Stimulated activated CD8-positive, alpha-beta memory T cell treated with anti-CD3 and anti-CD28 coated beads, Interleukin-12 subunit alpha, Interleukin-12 subunit beta, amount 100 ng/mL, for 1 hour (primary cell): ENCODE results near the gene ELN.
"Not testable (repeated sequence)": the region's sequence is repeated elsewhere in the genome, so short reads cannot be mapped to it uniquely, and the experiment has no call there.

Source experiments
- DNase-seq: peaks from one replicate; pipeline ENCODE4 v3.0.0-alpha.2; 2020; ENCODE audit warnings: low read depth

The ELN gene

DNA sequence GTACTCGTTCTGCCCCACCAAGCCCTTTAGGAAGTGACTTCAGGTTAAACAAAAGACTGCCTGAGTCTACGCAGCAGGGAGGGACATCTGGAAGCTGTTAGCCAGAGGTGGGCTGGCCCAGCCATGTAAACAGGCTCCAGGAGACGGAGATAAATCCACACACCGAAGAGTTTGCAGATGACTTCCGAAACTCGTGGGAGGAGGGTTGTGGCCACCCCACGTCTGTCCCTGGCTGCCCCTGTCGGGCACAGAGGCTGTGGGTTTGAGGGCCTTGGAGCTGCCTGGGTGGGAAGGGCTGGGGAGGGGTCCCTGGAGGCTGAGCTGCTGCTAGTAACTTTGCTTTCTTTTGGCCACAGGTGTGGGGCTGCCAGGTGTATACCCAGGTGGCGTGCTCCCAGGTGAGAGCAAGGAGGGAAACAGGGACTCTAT is 15.6 kb downstream of the ELN start:
- DNase-seq = no peak

- DNase-seq = no peak
Measured at GRCh38 chr7:74044366-74045350, 16.7 kb downstream of the ELN start.

- not testable (repeated sequence) for DNase-seq
Measured at GRCh38 chr7:74046581-74046980, 18.6 kb downstream of the ELN start.

DNA sequence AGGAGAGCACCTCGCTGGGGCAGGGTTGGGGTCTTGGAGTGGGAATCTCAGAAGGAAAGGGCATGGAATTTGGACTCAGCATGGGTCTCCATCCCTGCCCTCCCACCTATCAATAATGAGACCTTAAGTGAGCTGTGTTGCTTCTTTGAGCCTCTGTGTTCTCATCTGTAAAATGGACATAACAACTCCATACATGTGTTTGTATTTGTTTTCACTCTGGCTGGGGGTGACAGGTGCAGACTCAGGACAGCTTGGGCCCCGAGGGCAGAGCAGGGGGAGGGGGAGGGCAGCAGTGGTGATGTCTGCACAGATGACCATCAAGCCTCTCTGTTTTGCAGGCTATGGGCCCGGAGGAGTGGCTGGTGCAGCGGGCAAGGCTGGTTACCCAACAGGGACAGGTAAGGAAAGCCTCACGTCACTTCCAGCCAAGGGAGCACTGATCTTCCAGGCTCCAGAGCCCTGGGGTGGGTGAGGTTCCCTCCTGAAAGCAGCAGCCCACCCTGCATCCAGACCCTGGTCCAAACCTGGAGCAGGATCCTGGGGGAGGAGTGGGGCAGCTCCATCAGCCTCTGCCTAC is 19.9 kb downstream of the ELN start:
- DNase-seq = no peak

DNA sequence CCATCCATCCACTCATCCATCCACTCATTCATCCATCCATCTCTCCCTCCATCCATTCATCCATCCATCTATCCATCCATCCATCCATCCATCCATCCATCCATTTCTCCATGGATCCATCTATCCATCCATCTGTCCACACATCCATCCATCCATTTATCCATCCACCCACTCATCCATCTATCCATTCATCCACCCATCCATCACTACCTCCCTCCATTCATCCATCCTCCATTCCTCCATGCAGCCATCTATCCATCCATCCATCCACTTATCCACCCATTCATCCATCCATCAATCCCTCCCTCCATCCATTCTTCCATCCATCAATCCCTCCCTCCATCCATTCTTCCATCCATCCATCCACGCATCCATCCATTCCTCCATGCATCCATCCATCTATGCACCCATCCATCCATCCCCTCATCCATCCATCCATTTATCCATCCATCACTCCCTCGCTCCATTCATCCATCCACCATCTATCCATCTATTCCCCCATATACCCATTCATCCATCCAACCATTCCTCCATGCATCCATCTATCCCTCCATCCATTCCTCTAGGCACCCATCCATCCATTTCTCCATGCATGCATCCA is 21.1 kb downstream of the ELN start:
- DNase-seq = no peak

DNA sequence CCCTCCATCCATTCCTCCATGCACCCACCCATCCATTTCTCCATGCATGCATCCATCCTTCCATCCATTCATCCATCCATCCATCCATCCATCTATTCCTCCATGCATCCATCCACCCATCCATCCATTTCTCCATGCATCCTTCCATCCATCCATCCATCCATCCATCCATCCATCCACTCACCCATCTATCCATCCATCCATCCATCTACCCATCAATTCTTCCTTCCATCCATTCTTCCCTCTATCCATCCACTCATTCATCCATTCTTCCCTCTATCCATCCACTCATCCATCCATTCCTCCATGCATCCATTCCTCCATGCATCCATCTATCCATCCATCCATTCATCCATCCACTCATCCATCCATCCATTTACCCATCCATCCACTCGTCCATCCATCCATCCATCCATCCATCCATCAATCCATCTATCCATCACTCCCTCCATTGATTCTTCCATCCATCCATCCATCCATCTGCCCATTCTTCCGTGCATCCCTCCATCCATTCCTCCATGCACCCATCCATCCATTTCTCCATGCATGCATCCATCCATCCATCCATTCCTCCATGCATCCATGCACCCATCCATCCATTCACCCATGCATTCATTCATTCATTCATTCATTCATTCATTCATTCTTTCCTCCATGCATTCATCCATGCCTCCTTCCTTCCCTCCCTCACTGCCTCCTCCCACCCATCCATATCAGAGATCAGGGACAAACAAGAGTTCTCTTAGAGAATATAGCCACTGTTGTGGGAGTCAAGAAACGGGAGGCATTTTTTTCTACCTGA is 22.2 kb downstream of the ELN start:
- DNase-seq = no peak

- DNase-seq = no peak
Measured at GRCh38 chr7:74051193-74051592, 23.2 kb downstream of the ELN start.

DNA sequence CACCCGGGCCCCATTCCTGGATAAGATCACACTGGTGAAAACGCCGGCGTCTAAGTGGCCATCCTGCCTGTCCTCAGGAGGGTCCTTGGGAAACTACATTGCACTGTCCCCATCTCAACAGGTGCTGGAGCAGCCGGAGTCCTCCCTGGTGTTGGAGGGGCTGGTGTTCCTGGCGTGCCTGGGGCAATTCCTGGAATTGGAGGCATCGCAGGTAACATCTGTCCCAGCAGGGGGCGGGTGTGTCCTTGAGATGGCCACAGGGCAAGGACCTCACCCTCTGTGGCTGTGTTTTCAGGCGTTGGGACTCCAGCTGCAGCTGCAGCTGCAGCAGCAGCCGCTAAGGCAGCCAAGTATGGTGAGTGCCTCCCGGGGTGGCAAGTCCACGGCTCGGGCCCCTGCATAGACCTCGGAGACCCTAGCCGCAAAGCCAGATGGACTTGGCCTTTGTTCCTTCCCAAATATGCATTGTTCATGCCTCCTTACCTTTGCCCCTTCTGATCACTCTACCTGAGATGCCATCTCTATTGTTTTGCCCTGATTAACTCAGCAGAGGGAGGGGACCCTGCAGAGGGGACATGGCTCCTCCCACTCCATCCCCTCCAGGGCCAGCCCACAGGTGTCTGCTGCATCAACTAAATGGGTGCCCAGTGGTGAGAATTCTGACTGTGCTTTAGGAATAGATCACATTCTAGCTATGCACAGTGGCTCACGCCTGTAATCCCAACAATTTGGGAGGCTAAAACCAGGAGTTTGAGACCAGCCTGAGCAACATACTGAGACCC is 23.8 kb downstream of the ELN start:
- no peak for DNase-seq

GRCh38 chr7:74052628-74053027 is 24.7 kb downstream of the ELN start:
- no peak for DNase-seq

DNA sequence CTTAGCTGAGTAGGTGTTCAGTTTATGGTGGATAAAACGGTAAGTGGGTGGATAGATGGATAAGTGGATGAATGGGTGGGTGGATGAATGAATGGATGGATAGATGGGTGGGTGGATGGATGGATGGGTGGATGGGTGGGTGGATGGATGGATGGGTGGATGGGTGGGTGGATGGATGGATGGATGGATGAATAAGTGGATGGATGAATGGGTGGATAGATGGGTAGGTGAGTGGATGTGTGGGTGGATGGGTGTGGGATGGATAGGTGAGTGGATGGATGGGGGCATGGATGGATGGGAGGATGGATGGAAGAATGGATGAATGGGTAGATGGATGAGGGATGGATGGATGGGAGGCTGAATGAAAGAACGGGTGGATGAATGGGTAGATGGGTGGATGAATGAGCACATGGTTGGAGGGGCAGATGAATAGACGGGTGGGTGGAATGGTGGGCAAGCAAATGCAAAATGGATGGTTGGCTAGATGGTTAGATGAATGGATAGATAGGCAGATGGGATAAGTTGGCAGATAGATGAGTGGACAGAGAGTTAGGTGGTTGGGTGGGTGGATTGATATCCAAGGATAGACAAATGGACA is 25.7 kb downstream of the ELN start:
- no peak for DNase-seq

GRCh38 chr7:74056096-74056915 is 28.3 kb downstream of the ELN start:
- no peak for DNase-seq

GRCh38 chr7:74057216-74057925 is 29.4 kb downstream of the ELN start:
- no peak for DNase-seq

DNA sequence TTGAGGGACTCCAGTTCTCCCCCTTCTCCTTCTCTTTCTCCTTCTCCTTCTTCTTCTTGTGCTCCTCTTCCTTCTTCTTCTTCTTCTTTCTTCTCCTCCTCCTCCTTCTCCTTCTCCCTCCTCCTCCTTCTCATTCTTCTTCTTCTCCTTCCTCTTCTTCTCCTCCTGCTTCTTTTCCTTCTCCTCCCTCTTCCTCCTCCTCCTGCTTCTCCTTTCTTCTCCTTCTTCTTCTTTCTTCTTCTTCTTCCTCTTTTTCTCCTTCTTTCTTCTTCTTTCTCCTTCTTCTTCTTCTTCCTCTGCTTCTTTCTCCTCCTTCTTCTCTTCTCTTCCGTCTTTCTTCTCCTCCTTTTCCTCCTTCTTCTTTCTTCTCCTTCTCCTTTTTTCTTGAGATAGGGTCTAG is 30.0 kb downstream of the ELN start:
- no peak for DNase-seq

GRCh38 chr7:74058486-74058885 is 30.5 kb downstream of the ELN start:
- DNase-seq = no peak

DNA sequence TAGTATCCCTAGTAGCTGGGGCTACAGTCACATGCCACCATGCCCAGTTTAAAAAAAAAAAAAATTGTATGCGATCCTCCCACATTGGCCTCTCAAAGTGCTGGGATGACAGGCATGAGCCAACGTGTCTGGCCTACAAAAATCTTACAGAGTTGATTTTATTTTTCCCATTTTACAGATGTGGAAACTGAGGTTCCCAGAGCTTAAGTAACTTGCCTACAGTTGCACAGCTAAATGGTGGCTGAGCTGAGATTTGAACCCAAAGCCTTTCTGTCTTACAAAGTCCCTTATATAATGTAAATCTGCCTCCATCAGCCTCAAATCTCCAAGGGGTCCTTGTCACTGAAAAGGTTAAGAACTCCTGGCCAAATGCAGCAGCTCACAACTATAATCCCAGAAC is 31.1 kb downstream of the ELN start:
- DNase-seq = no peak

DNA sequence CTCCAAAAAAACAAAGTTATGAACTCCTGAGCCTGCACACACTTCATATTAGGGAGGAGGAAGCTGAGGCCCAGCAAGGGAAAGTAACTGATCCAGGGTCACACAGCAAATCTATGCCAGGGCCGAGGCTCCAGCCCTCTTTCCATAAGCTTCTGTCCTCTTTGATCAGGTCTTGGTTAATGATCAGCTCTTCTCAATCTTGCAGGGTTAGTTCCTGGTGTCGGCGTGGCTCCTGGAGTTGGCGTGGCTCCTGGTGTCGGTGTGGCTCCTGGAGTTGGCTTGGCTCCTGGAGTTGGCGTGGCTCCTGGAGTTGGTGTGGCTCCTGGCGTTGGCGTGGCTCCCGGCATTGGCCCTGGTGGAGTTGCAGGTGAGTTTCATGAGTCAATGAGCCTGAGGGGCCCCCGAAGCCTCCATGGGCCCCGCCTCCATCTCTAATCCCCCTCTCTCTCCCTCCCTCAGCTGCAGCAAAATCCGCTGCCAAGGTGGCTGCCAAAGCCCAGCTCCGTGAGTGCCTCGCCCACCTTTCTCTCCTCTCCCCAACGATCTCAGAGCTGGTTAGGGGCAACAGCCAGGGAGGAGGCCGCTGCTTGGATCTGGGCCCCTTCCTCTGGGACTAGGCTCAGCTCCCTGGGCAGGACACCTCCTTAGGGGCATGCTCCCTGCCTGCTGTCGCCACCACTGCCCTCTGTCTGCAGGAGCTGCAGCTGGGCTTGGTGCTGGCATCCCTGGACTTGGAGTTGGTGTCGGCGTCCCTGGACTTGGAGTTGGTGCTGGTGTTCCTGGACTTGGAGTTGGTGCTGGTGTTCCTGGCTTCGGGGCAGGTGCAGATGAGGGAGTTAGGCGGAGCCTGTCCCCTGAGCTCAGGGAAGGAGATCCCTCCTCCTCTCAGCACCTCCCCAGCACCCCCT is 32.0 kb downstream of the ELN start:
- no peak for DNase-seq

GRCh38 chr7:74061840-74062539 is 34.0 kb downstream of the ELN start:
- peak; percentile 48 for DNase-seq

GRCh38 chr7:74063223-74063641 is 35.3 kb downstream of the ELN start:
- DNase-seq = no peak
